H1 (cell line): ENCODE measurements around the gene TRPM1. TPM values are rescaled to one million over a fixed set of nuclear protein-coding genes. Genes with fewer than 3 reads are reported as not detected.

Source experiments
- CTCF ChIA-PET: fragments of 300-600 bp; sonication (Branson Sonifier 250); formaldehyde crosslinking; loops from one replicate; lab custom pipeline; 2021; ENCODE audit not compliant: partially characterized antibody; lab: Charles Lee
- POLR2A ChIA-PET: fragments of 300-600 bp; sonication (Branson Sonifier 250); formaldehyde crosslinking; loops from one replicate; lab custom pipeline; 2021; ENCODE audit warnings: inconsistent platforms; ENCODE audit not compliant: partially characterized antibody; lab: Charles Lee
- DNase-seq, 2 experiments: peaks; one replicate each; pipeline versions ENCODE4 v3.0.0 to v3.0.0-alpha.2; 2010 to 2022; ENCODE audit warnings: low spot score in 2 of 2, low read depth in 1 of 2, mixed read lengths in 1 of 2
- FAIRE-seq: peaks from 2 replicates; lab custom pipeline; 2011; peaks lifted over from hg19 to GRCh38; lab: Jason Lieb, UNC
- H2AFZ ChIP-seq: 2 replicates; pipeline ENCODE4 v1.8.1; 2012; ENCODE audit warnings: low read length, inconsistent platforms
- H2AK5ac ChIP-seq: 2 replicates; pipeline ENCODE4 v1.6.1; 2013; ENCODE audit warnings: low read depth, low read length
- H2BK120ac ChIP-seq: replicated peaks from 2 replicates; pipeline ENCODE3; 2013; ENCODE audit warnings: low read depth, low read length, inconsistent platforms
- H2BK12ac ChIP-seq: 2 replicates; pipeline ENCODE4 v1.6.1; 2013; ENCODE audit warnings: low read depth, low read length
- H2BK15ac ChIP-seq: 2 replicates; pipeline ENCODE4 v1.6.1; 2013; ENCODE audit warnings: low read length
- H2BK20ac ChIP-seq: 2 replicates; pipeline ENCODE4 v1.6.1; 2013; ENCODE audit warnings: low read length
- H2BK5ac ChIP-seq: 2 replicates; pipeline ENCODE4 v1.6.1; 2013; ENCODE audit warnings: low read depth, low read length
- H3K14ac ChIP-seq: 2 replicates; pipeline ENCODE4 v1.6.1; 2013; ENCODE audit warnings: inconsistent platforms; ENCODE audit not compliant: insufficient read length
- H3K18ac ChIP-seq: 2 replicates; pipeline ENCODE4 v1.6.1; 2013; ENCODE audit warnings: low read length; ENCODE audit errors: extremely low read depth
- H3K23ac ChIP-seq: 2 replicates; pipeline ENCODE4 v1.6.1; 2013; ENCODE audit warnings: inconsistent platforms; ENCODE audit not compliant: insufficient read length
- H3K23me2 ChIP-seq: 2 replicates; pipeline ENCODE4 v1.6.1; 2013; ENCODE audit warnings: low read depth, low read length
- H3K27ac ChIP-seq: 2 replicates; pipeline ENCODE4 v1.6.1; 2011; ENCODE audit warnings: low read depth, low read length, inconsistent platforms
- H3K27me3 ChIP-seq, 4 experiments: replicated peaks in 1 of 4; 1 replicate in 1 of 4; 2 replicates in 3 of 4; pipeline versions ENCODE4 v1.6.1 to v1.8.1; 2011 to 2013; ENCODE audit warnings: low read length in 3 of 4, mild to moderate bottlenecking in 3 of 4, inconsistent platforms in 2 of 4, mixed read lengths in 2 of 4, moderate library complexity in 1 of 4; ENCODE audit not compliant: control insufficient read depth in 3 of 4, insufficient read depth in 3 of 4; ENCODE audit errors: extremely low read depth in 1 of 4
- H3K36me3 ChIP-seq, 4 experiments: 2 replicates each; pipeline versions ENCODE4 v1.6.1 to v1.8.1; 2011 to 2013; ENCODE audit warnings: mild to moderate bottlenecking in 4 of 4, low read length in 3 of 4, moderate library complexity in 2 of 4, control low read depth in 1 of 4, inconsistent platforms in 1 of 4; ENCODE audit not compliant: insufficient read depth in 4 of 4, control insufficient read depth in 2 of 4
- H3K4ac ChIP-seq: replicated peaks from 2 replicates; pipeline ENCODE3; 2013; ENCODE audit warnings: low read length, low read depth, mixed read lengths, inconsistent platforms; ENCODE audit not compliant: insufficient read length
- H3K4me1 ChIP-seq, 4 experiments: replicated peaks in 1 of 4; 1 replicate in 1 of 4; 2 replicates in 3 of 4; pipeline versions ENCODE4 v1.6.1 to v1.8.1; 2011 to 2013; ENCODE audit warnings: low read length in 3 of 4, inconsistent platforms in 2 of 4, mixed read lengths in 1 of 4; ENCODE audit not compliant: insufficient read depth in 4 of 4, control insufficient read depth in 3 of 4
- H3K4me2 ChIP-seq, 2 experiments: 2 replicates each; pipeline versions ENCODE4 v1.6.1 to v1.8.1; 2011 to 2013; ENCODE audit warnings: low read depth in 2 of 2, low read length in 2 of 2, control low read depth in 1 of 2, inconsistent platforms in 1 of 2, mild to moderate bottlenecking in 1 of 2; ENCODE audit not compliant: insufficient read depth in 1 of 2
- H3K4me3 ChIP-seq, 4 experiments: fragments of 200-600, 300-600 bp in 1 of 4; sonication (generic), shearing (Covaris generic), sonication (Bioruptor Twin) in 1 of 4; 2 replicates each; pipeline versions ENCODE4 v1.5.1 to v1.8.1; 2011 to 2016; ENCODE audit warnings: low read length in 4 of 4, low read depth in 3 of 4, control low read depth in 2 of 4, inconsistent platforms in 2 of 4, mild to moderate bottlenecking in 2 of 4, mixed read lengths in 1 of 4, moderate library complexity in 1 of 4; ENCODE audit not compliant: insufficient read depth in 2 of 4; ENCODE audit errors: extremely low read depth in 1 of 4
- H3K56ac ChIP-seq: replicated peaks from 2 replicates; pipeline ENCODE3; 2013; ENCODE audit warnings: low read depth, mild to moderate bottlenecking, mixed read lengths, low read length, inconsistent platforms; ENCODE audit not compliant: insufficient read length
- H3K79me1 ChIP-seq: 2 replicates; pipeline ENCODE4 v1.6.1; 2013; ENCODE audit warnings: low read depth, low read length, control low read depth
- H3K79me2 ChIP-seq, 2 experiments: 2 replicates each; pipeline versions ENCODE4 v1.6.1 to v1.8.1; 2012 to 2013; ENCODE audit warnings: low read length in 2 of 2, mild to moderate bottlenecking in 2 of 2, inconsistent platforms in 1 of 2; ENCODE audit not compliant: insufficient read depth in 2 of 2, control insufficient read depth in 1 of 2
- H3K9ac ChIP-seq, 4 experiments: replicated peaks in 1 of 4; 1 replicate in 1 of 4; 2 replicates in 3 of 4; pipeline versions ENCODE4 v1.6.1 to v1.8.1; 2011 to 2013; ENCODE audit warnings: low read depth in 3 of 4, low read length in 3 of 4, control low read depth in 2 of 4, mild to moderate bottlenecking in 2 of 4, moderate library complexity in 2 of 4, inconsistent platforms in 1 of 4; ENCODE audit errors: extremely low read depth in 1 of 4
- H3K9me3 ChIP-seq, 2 experiments: 2 replicates each; pipeline versions ENCODE4 v1.6.1 to v1.8.1; 2012 to 2013; ENCODE audit warnings: mild to moderate bottlenecking in 2 of 2, moderate library complexity in 2 of 2, control low read depth in 1 of 2, inconsistent platforms in 1 of 2, low read depth in 1 of 2, low read length in 1 of 2, mixed read lengths in 1 of 2; ENCODE audit not compliant: insufficient read depth in 2 of 2
- H4K20me1 ChIP-seq, 2 experiments: replicated peaks in 1 of 2; 2 replicates each; pipeline versions ENCODE3 to v1.8.1; 2011 to 2013; ENCODE audit warnings: inconsistent platforms in 2 of 2, low read length in 2 of 2, mild to moderate bottlenecking in 1 of 2; ENCODE audit not compliant: insufficient read depth in 2 of 2, control insufficient read depth in 1 of 2
- H4K5ac ChIP-seq: 2 replicates; pipeline ENCODE4 v1.6.1; 2013; ENCODE audit warnings: low read length, low read depth, mixed read lengths, inconsistent platforms; ENCODE audit not compliant: insufficient read length
- H4K8ac ChIP-seq: 2 replicates; pipeline ENCODE4 v1.8.0; 2013; ENCODE audit warnings: mild to moderate bottlenecking, moderate library complexity, low read length, inconsistent platforms; ENCODE audit not compliant: insufficient read depth; ENCODE audit errors: extremely low read depth
- H4K91ac ChIP-seq: replicated peaks from 2 replicates; pipeline ENCODE3; 2013; ENCODE audit warnings: low read length, mixed read lengths, inconsistent platforms; ENCODE audit not compliant: insufficient read length
- ASH2L ChIP-seq: fragments of 200-600, 300-600 bp; sonication (generic); IDR thresholded peaks from one replicate; pipeline ENCODE4 v1.7.1; 2017; ENCODE audit warnings: low read length
- KDM1A ChIP-seq: fragments of 200-600, 300-600 bp; sonication (generic); IDR thresholded peaks from 2 replicates; pipeline ENCODE4 v1.7.1; 2016; ENCODE audit warnings: mild to moderate bottlenecking, low read length, borderline replicate concordance
- KDM4A ChIP-seq: IDR thresholded peaks from one replicate; pipeline ENCODE4 v1.7.1; 2012; ENCODE audit warnings: low read depth, mild to moderate bottlenecking, moderate library complexity, low read length, inconsistent platforms; ENCODE audit not compliant: severe bottlenecking
- NANOG ChIP-seq: IDR thresholded peaks from 2 replicates; pipeline ENCODE4 v1.6.1; 2011; ENCODE audit warnings: low read length, low read depth, mild to moderate bottlenecking, inconsistent platforms; ENCODE audit not compliant: insufficient read depth, poor library complexity, severe bottlenecking
- PHF8 ChIP-seq: fragments of 200-600 bp; sonication (generic); conservative IDR thresholded peaks from 2 replicates; pipeline ENCODE4 v1.7.1; 2012; ENCODE audit warnings: low read depth, mild to moderate bottlenecking, inconsistent platforms, low read length, moderate library complexity
- SP4 ChIP-seq: IDR thresholded peaks from 2 replicates; pipeline ENCODE4 v1.6.1; 2012; ENCODE audit warnings: low read length, inconsistent platforms
- TBP ChIP-seq: IDR thresholded peaks from 2 replicates; pipeline ENCODE4 v1.6.1; 2011; ENCODE audit warnings: low read depth, low read length, improper control_type of control experiment
- ZNF274 ChIP-seq: IDR thresholded peaks from 2 replicates; pipeline ENCODE4 v1.7.0; 2012; ENCODE audit warnings: low read length, borderline replicate concordance; ENCODE audit errors: extremely low read depth
- WGBS, 2 experiments: shearing (Covaris generic) in 1 of 2; methylation state at CpG; one replicate each; pipeline versions ENCODE4 v1.1.6 to v1.1.7; 2013 to 2015; ENCODE audit warnings: low lambda C conversion rate in 2 of 2, mixed read lengths in 2 of 2, inconsistent platforms in 1 of 2, low coverage in 1 of 2, missing lambda C conversion rate in 1 of 2; ENCODE audit not compliant: insufficient replicate concordance in 2 of 2, insufficient coverage in 1 of 2, insufficient read length in 1 of 2; ENCODE audit errors: extremely low coverage in 1 of 2, missing lambda C conversion rate in 1 of 2; 5-methylcytosine and 5-hydroxymethylcytosine counted together
- polyA plus RNA-seq, 7 experiments: library from polyadenylated mRNA; depleted of rRNA in 3 of 7; stranded (reverse) in 5 of 7; unstranded in 2 of 7; fragments of >200 nt in 5 of 7; fragments of 200-250 nt in 2 of 7; gene quantifications; 1 replicate in 5 of 7; 2 replicates in 1 of 7; 4 replicates in 1 of 7; pipeline versions ENCODE4 v1.2.1 to v1.2.3, GENCODE V29; 2011 to 2013; ENCODE audit warnings: missing spikeins in 2 of 7, mixed read lengths in 2 of 7
- total RNA-seq: library from RNA; stranded (reverse); fragmentation: NEBNext Ultra II Directional; extraction: Animal tissue kit (Norgen Biotek cat#: 25700); gene quantifications from 2 replicates; pipeline ENCODE4 v1.2.1, GENCODE V29; 2021

The TRPM1 gene
- total and polyA plus RNA-seq, 2 of the 8 experiments (the other 6 are each of a cell fraction or from before 2014, with no cell fraction given) = 0.05 TPM; not detected in 1

DNA sequence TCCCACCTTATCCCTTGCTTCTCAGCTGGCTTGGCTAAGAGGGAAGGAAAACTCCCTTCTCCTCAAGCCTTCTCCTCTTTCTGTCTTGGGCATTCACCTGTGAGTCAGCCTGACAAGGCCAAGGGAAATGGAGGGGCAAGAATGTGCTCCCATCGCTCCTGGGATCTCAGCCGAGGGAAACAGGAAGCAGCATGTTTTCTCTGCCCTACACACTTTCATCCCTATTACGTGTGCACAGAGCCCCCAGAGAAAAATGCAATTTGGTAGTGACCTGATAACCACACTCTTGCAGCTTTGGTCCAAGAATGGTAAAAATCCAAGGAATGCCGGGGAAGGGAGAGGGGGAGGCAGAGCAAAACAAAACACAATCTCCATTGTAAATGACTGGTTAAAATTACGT is 77.2 kb downstream of the TRPM1 start:
- H3K4me3 ChIP-seq = no peak overlapping the region; a peak in 1 of 8 replicates
- no peak overlapping the region for H3K23ac ChIP-seq
- H3K23me2 ChIP-seq = no peaks in the 10 kb centered on the region
- H2BK15ac ChIP-seq = no peak overlapping the region
- H3K4me1 ChIP-seq = peaks cover 0 to 12% (median 7%) of the 10 kb centered on the region in 4 experiments; a peak in 6 of 7 replicates
- peak overlapping the region; percentile 41 to 72 for H3K4me2 ChIP-seq
- no peaks in the 10 kb centered on the region for H3K79me2 ChIP-seq
- no peak overlapping the region; the same call in 1 of the 2 replicates for H2AK5ac ChIP-seq
- no peak overlapping the region for H3K4ac ChIP-seq
- DNase-seq (peak in 1 of 2 experiments; percentile 57), FAIRE-seq (no peak)
- peak overlapping the region; percentile 2 for H4K91ac ChIP-seq
- H3K18ac ChIP-seq = peak overlapping the region; percentile 41; the same call in 1 of the 2 replicates
- peak overlapping the region; percentile 94 for H2BK12ac ChIP-seq
- peak overlapping the region; percentile 76; the same call in 1 of the 2 replicates for H2AFZ ChIP-seq
- 35% methylated on average over 5 of the region's 5 CpGs; no CpG with 5 or more reads in 1 of the 2 experiments for WGBS, 2 experiments
- no peak overlapping the region for H2BK120ac ChIP-seq
- ChIA-PET CTCF (interaction anchor here (1.1 to 2.8 kb wide), 5 partner anchors 9 to 165 kb away, joined by 3 to 9 read pairs (median 4); partner anchors contain the start of gene TRPM1), POLR2A (interaction anchor here (1.6 to 3.1 kb wide), 2 partner anchors 10 to 121 kb away, joined by 5 to 8 read pairs; partner anchors contain the start of gene FAN1)
- no peaks in the 10 kb centered on the region; a peak in 1 of 7 replicates for H3K27me3 ChIP-seq
- no peak overlapping the region for H3K14ac ChIP-seq
- H3K9ac ChIP-seq = no peak overlapping the region
- no peaks in the 10 kb centered on the region for H3K36me3 ChIP-seq
- no peak overlapping the region for H3K56ac ChIP-seq
- H2BK5ac ChIP-seq = peak overlapping the region; percentile 86
- H3K27ac ChIP-seq = peak overlapping the region; percentile 51; the same call in 1 of the 2 replicates
- H2BK20ac ChIP-seq = no peak overlapping the region
- H4K20me1 ChIP-seq = no peaks in the 10 kb centered on the region
- no peaks in the 10 kb centered on the region for H3K79me1 ChIP-seq
- no peak overlapping the region; the same call in 1 of the 2 replicates for H4K8ac ChIP-seq
- no peaks in the 10 kb centered on the region for H3K9me3 ChIP-seq
- H4K5ac ChIP-seq = no peak overlapping the region
- TF ChIP-seq NANOG (no peak), ZNF274 (no peak), TBP (no peak), PHF8 (no peak), KDM4A (peak; percentile 24), ASH2L (peak; percentile 71), KDM1A (no peak), SP4 (no peak)
